Parathyroid adenoma (tissue), 2 donors: Measurements from ENCODE around the gene FJX1.

Source experiments
- H2AFZ ChIP-seq: fragments of 300-600 bp; sonication (generic); one replicate; pipeline ENCODE4 v1.7.0; 2017; ENCODE audit warnings: antibody characterized with exemption, mild to moderate bottlenecking
- H3K27ac ChIP-seq: fragments of 300-600 bp; sonication (generic); one replicate; pipeline ENCODE4 v1.7.0; 2017
- H3K27me3 ChIP-seq: fragments of 300-600 bp; sonication (generic); one replicate; pipeline ENCODE4 v1.7.0; 2017; ENCODE audit warnings: low read length; ENCODE audit not compliant: control insufficient read depth, insufficient read depth
- H3K36me3 ChIP-seq: fragments of 300-600 bp; sonication (generic); one replicate; pipeline ENCODE4 v1.7.0; 2017; ENCODE audit warnings: low read length; ENCODE audit not compliant: control insufficient read depth, insufficient read depth
- H3K4me1 ChIP-seq: fragments of 300-600 bp; sonication (generic); one replicate; pipeline ENCODE4 v1.7.0; 2017; ENCODE audit warnings: control low read depth
- H3K4me2 ChIP-seq: fragments of 300-600 bp; sonication (generic); one replicate; pipeline ENCODE4 v1.7.0; 2017; ENCODE audit warnings: low read length
- H3K4me3 ChIP-seq: fragments of 300-600 bp; sonication (generic); one replicate; pipeline ENCODE4 v1.7.0; 2017; ENCODE audit warnings: low read depth, low read length
- H3K79me2 ChIP-seq: fragments of 300-600 bp; sonication (generic); one replicate; pipeline ENCODE4 v1.7.0; 2017; ENCODE audit warnings: control low read depth
- H3K9ac ChIP-seq: fragments of 300-600 bp; sonication (generic); one replicate; pipeline ENCODE4 v1.7.0; 2017; ENCODE audit warnings: mild to moderate bottlenecking
- H3K9me3 ChIP-seq: fragments of 300-600 bp; sonication (generic); one replicate; pipeline ENCODE4 v1.7.0; 2017; ENCODE audit warnings: low read length; ENCODE audit not compliant: control insufficient read depth
- CTCF ChIP-seq: fragments of 300-600 bp; sonication (generic); IDR thresholded peaks from one replicate; pipeline ENCODE4 v1.7.0; 2017; ENCODE audit warnings: antibody characterized with exemption, mild to moderate bottlenecking
- donor health status: primary hyperparathyroidism.

The FJX1 gene

DNA sequence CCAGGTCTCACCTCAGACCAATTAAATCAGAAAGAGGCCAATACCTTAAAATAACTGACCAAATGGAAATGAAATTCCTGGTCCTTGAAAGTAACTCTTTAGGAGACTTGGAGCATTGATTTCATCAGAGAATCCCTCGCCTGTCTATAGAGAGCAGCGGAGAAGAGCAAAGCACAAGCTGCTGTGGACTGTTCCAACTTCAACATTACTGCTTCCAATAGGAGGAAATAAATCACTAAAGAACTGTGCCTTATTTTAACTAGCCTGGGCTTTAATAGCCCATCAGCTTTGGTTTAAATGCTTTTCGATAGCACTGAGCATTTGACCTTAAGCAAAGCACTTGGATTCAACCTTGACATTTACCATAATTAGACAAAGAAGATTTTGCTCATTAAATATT, 32.0 kb upstream of the FJX1 start:
- no peak overlapping the region for H2AFZ ChIP-seq
- no peaks in the 10 kb centered on the region for H3K27me3 ChIP-seq
- no peaks in the 10 kb centered on the region for H3K9me3 ChIP-seq
- no peak overlapping the region for H3K9ac ChIP-seq
- H3K4me3 ChIP-seq, result no peak overlapping the region
- H3K4me1 ChIP-seq, result no peaks in the 10 kb centered on the region
- H3K4me2 ChIP-seq, result no peak overlapping the region
- H3K36me3 ChIP-seq, result no peaks in the 10 kb centered on the region
- H3K79me2 ChIP-seq, result no peaks in the 10 kb centered on the region
- no peak for TF ChIP-seq CTCF
- no peak overlapping the region for H3K27ac ChIP-seq

DNA sequence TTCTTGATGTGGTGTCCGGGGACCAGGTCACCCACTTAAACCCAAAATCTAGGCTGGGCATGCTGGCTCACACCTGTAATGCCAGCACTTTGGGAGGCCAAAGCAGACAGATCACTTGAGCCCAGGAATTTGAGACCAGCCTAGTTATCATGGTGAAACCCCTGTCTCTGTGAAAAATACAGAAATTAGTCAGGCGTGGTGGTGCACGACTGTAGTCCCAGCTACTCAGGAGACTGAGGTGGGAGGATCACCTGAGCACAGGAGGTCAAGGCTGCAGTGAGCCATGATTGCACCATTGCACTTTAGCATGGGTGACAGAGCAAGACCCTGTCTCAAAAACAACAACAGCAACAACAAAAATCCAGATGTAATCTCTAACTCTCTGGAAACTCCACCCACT, 30.3 kb upstream of the FJX1 start:
- no peak overlapping the region for H3K27ac ChIP-seq
- H3K9me3 ChIP-seq, result no peaks in the 10 kb centered on the region
- TF ChIP-seq CTCF, result no peak
- no peaks in the 10 kb centered on the region for H3K27me3 ChIP-seq
- H3K4me3 ChIP-seq, result no peak overlapping the region
- H3K4me1 ChIP-seq, result no peaks in the 10 kb centered on the region
- no peak overlapping the region for H2AFZ ChIP-seq
- H3K9ac ChIP-seq, result no peak overlapping the region
- no peaks in the 10 kb centered on the region for H3K36me3 ChIP-seq
- no peaks in the 10 kb centered on the region for H3K79me2 ChIP-seq
- H3K4me2 ChIP-seq, result no peak overlapping the region

- no peak overlapping the region for H3K27ac ChIP-seq
- no peaks in the 10 kb centered on the region for H3K36me3 ChIP-seq
- no peak overlapping the region for H3K4me3 ChIP-seq
- no peak overlapping the region for H2AFZ ChIP-seq
- no peaks in the 10 kb centered on the region for H3K79me2 ChIP-seq
- no peaks in the 10 kb centered on the region for H3K4me1 ChIP-seq
- H3K4me2 ChIP-seq, result no peak overlapping the region
- no peak overlapping the region for H3K9ac ChIP-seq
- no peaks in the 10 kb centered on the region for H3K9me3 ChIP-seq
- H3K27me3 ChIP-seq, result no peaks in the 10 kb centered on the region
- no peak for TF ChIP-seq CTCF
Measured at GRCh38 chr11:35588627-35589026, 29.6 kb upstream of the FJX1 start.

- no peak for TF ChIP-seq CTCF
- Histone ChIP-seq H2AFZ (no peak overlapping the region), H3K4me3 (no peak overlapping the region), H3K27ac (no peak overlapping the region), H3K4me1 (no peaks in the 10 kb centered on the region), H3K9me3 (no peaks in the 10 kb centered on the region), H3K4me2 (no peak overlapping the region), H3K79me2 (no peaks in the 10 kb centered on the region), H3K27me3 (no peaks in the 10 kb centered on the region), H3K36me3 (no peaks in the 10 kb centered on the region), H3K9ac (no peak overlapping the region)
Measured at GRCh38 chr11:35589281-35589680, 29.0 kb upstream of the FJX1 start.

DNA sequence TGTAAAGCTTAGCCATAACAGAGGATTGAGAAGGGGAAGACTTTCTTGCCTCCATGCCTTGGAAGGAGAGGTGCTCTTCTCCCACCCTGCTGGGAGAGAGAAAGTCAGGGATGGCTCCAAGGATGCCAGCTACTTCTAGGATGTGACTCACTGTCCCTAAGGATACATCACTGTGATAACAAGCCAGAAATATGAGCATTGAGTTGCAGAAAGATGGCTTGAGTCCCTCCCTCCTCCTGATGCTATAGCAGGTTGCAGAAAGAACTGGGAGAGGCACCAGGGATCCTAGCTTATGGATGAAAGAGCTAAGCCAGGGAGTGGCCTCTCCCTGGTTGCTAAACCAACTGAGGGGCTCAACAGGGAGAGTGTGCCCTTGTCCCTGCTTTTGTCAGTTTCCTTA, 27.8 kb upstream of the FJX1 start:
- H2AFZ ChIP-seq, result no peak overlapping the region
- H3K4me2 ChIP-seq, result no peak overlapping the region
- H3K27ac ChIP-seq, result no peak overlapping the region
- H3K79me2 ChIP-seq, result no peaks in the 10 kb centered on the region
- no peaks in the 10 kb centered on the region for H3K27me3 ChIP-seq
- no peaks in the 10 kb centered on the region for H3K36me3 ChIP-seq
- H3K9me3 ChIP-seq, result no peaks in the 10 kb centered on the region
- TF ChIP-seq CTCF, result no peak
- no peak overlapping the region for H3K9ac ChIP-seq
- H3K4me3 ChIP-seq, result no peak overlapping the region
- no peaks in the 10 kb centered on the region for H3K4me1 ChIP-seq
